Natural killer cell (primary cell): ENCODE measurements around the gene HMOX2. TPM values are rescaled to one million over a fixed set of nuclear protein-coding genes. Genes with fewer than 3 reads are reported as not detected.

ENCODE experiments used
- ATAC-seq, 3 donors: fragments of 150-1000 bp in 2 of 3; fragments of 200-7000 bp in 1 of 3; cut with Tn5 transposase; 1 replicate in 1 of 3; 2 replicates in 2 of 3; pipeline ENCODE4 v1.10.0; 2021; ENCODE audit warnings: mild to moderate bottlenecking in 2 of 3, moderate library complexity in 2 of 3
- DNase-seq, 2 donors: peaks; one replicate each; pipeline versions ENCODE4 v3.0.0 to v3.0.0-alpha.2; 2013 to 2021; ENCODE audit warnings: mixed read lengths in 1 of 2
- H3K27ac ChIP-seq: one replicate; pipeline ENCODE4 v1.5.1; 2013; ENCODE audit warnings: mild to moderate bottlenecking, low read length
- H3K27me3 ChIP-seq: one replicate; pipeline ENCODE4 v1.6.1; 2013; ENCODE audit warnings: low read length; ENCODE audit not compliant: control insufficient read depth, insufficient read depth
- H3K36me3 ChIP-seq: one replicate; pipeline ENCODE4 v1.6.1; 2013; ENCODE audit warnings: low read length; ENCODE audit not compliant: control insufficient read depth, insufficient read depth
- H3K4me1 ChIP-seq: one replicate; pipeline ENCODE4 v1.6.1; 2013; ENCODE audit warnings: low read length; ENCODE audit not compliant: control insufficient read depth, insufficient read depth
- H3K4me3 ChIP-seq: one replicate; pipeline ENCODE4 v1.5.1; 2013; ENCODE audit warnings: low read length
- H3K9me3 ChIP-seq: one replicate; pipeline ENCODE4 v1.6.1; 2013; ENCODE audit warnings: low read length; ENCODE audit not compliant: control insufficient read depth, insufficient read depth
- H3K27ac Mint-ChIP-seq, 2 donors: one replicate each; pipeline ENCODE4 v1.8.0; 2022; ENCODE audit warnings: mild to moderate bottlenecking in 2 of 2, mixed read lengths in 2 of 2, moderate library complexity in 1 of 2
- H3K27me3 Mint-ChIP-seq, 2 donors: one replicate each; pipeline ENCODE4 v1.8.0; 2022; ENCODE audit warnings: low read depth in 2 of 2, mixed read lengths in 2 of 2
- H3K36me3 Mint-ChIP-seq: one replicate; pipeline ENCODE4 v1.8.0; 2022; ENCODE audit warnings: mixed read lengths
- H3K4me1 Mint-ChIP-seq, 2 donors: one replicate each; pipeline ENCODE4 v1.8.0; 2022; ENCODE audit warnings: mixed read lengths in 2 of 2
- H3K4me3 Mint-ChIP-seq: one replicate; pipeline ENCODE4 v1.8.0; 2022; ENCODE audit warnings: mild to moderate bottlenecking, moderate library complexity, mixed read lengths
- H3K9me3 Mint-ChIP-seq, 2 donors: one replicate each; pipeline ENCODE4 v1.8.0; 2022; ENCODE audit warnings: mixed read lengths in 2 of 2
- CTCF ChIP-seq: fragments of 200-600 bp; IDR thresholded peaks from one replicate; pipeline ENCODE4 v1.8.0; 2022; ENCODE audit warnings: antibody characterized with exemption
- WGBS: methylation state at CpG from one replicate; pipeline ENCODE4 v1.1.7; 2013; ENCODE audit warnings: missing lambda C conversion rate; ENCODE audit not compliant: insufficient coverage; 5-methylcytosine and 5-hydroxymethylcytosine counted together
- intact Hi-C: fragments of 100-400 bp; cut with micrococcal nuclease; formaldehyde crosslinking; loops from one replicate; pipeline ENCODE4 v1.14.2; 2022
- total RNA-seq, 4 donors: library from RNA; stranded (reverse); fragments of 120-200 nt in 1 of 4; gene quantifications; one replicate each; pipeline versions ENCODE4 v1.2.3 to v1.2.4, GENCODE V29; 2013 to 2022

HMOX2 gene
- total RNA-seq, 3 donors from 2014 or later (not counting 1 experiment from before 2014, with no cell fraction given), result 66.0 to 104 (median 77.3) TPM

GRCh38 chr16:4454623-4455022, 21.6 kb upstream of the HMOX2 start:
- DNase-seq (no peak), ATAC-seq (no peak)
- no peaks in the 10 kb centered on the region for H3K36me3 Mint-ChIP-seq
- H3K27ac ChIP-seq, result no peak overlapping the region
- peaks cover 62% of the 10 kb centered on the region for H3K36me3 ChIP-seq
- H3K9me3 ChIP-seq, result no peaks in the 10 kb centered on the region
- 92% methylated on average over 9 of the region's 9 CpGs for WGBS
- no peaks in the 10 kb centered on the region for H3K9me3 Mint-ChIP-seq
- H3K27ac Mint-ChIP-seq, result no peak overlapping the region
- H3K4me3 ChIP-seq, result no peak overlapping the region
- H3K4me1 Mint-ChIP-seq, result peaks cover 8 to 14% of the 10 kb centered on the region in 2 donors
- H3K4me3 Mint-ChIP-seq, result no peak overlapping the region
- intact Hi-C loops, result no loop called here
- no peak for TF ChIP-seq CTCF
- no peaks in the 10 kb centered on the region for H3K27me3 ChIP-seq
- peaks cover 13% of the 10 kb centered on the region for H3K4me1 ChIP-seq
- no peaks in the 10 kb centered on the region for H3K27me3 Mint-ChIP-seq

- intact Hi-C loops, result no loop called here
- H3K36me3 ChIP-seq, result peaks cover 58% of the 10 kb centered on the region
- Mint-ChIP-seq H3K4me1 (peaks cover 12 to 18% of the 10 kb centered on the region in 2 donors), H3K27me3 (no peaks in the 10 kb centered on the region), H3K36me3 (no peaks in the 10 kb centered on the region), H3K4me3 (no peak overlapping the region), H3K27ac (no peak overlapping the region), H3K9me3 (no peaks in the 10 kb centered on the region)
- H3K4me3 ChIP-seq, result no peak overlapping the region
- no peaks in the 10 kb centered on the region for H3K27me3 ChIP-seq
- H3K4me1 ChIP-seq, result peaks cover 18% of the 10 kb centered on the region
- no peaks in the 10 kb centered on the region for H3K9me3 ChIP-seq
- no peak overlapping the region for H3K27ac ChIP-seq
- 91% methylated on average over 14 of the region's 14 CpGs for WGBS
- DNase-seq (no peak), ATAC-seq (no peak)
- TF ChIP-seq CTCF, result no peak
Observed at GRCh38 chr16:4455081-4455480, 21.1 kb upstream of the HMOX2 start.

- no peak overlapping the region for H3K4me3 Mint-ChIP-seq
- H3K36me3 ChIP-seq, result peaks cover 51% of the 10 kb centered on the region
- H3K4me1 Mint-ChIP-seq, result peaks cover 13 to 22% of the 10 kb centered on the region in 2 donors
- H3K4me1 ChIP-seq, result peaks cover 20% of the 10 kb centered on the region
- TF ChIP-seq CTCF, result no peak
- no peaks in the 10 kb centered on the region for H3K27me3 Mint-ChIP-seq
- ATAC-seq (no peak), DNase-seq (no peak)
- H3K27me3 ChIP-seq, result no peaks in the 10 kb centered on the region
- intact Hi-C loops, result no loop called here
- no peak overlapping the region for H3K4me3 ChIP-seq
- no peaks in the 10 kb centered on the region for H3K9me3 ChIP-seq
- no peak overlapping the region for H3K27ac Mint-ChIP-seq
- no peak overlapping the region for H3K27ac ChIP-seq
- no peaks in the 10 kb centered on the region for H3K36me3 Mint-ChIP-seq
- no peaks in the 10 kb centered on the region for H3K9me3 Mint-ChIP-seq
- WGBS, result 84% methylated on average over 10 of the region's 10 CpGs
Observed at GRCh38 chr16:4455951-4456350, 20.2 kb upstream of the HMOX2 start.

- Histone ChIP-seq H3K27me3 (no peaks in the 10 kb centered on the region), H3K4me1 (peaks cover 39% of the 10 kb centered on the region), H3K36me3 (peaks cover 29% of the 10 kb centered on the region), H3K27ac (no peak overlapping the region), H3K9me3 (no peaks in the 10 kb centered on the region), H3K4me3 (no peak overlapping the region)
- WGBS, result over 99% methylated on average over 5 of the region's 5 CpGs
- no peaks in the 10 kb centered on the region for H3K9me3 Mint-ChIP-seq
- H3K4me3 Mint-ChIP-seq, result no peak overlapping the region
- TF ChIP-seq CTCF, result no peak
- peaks cover 26 to 36% of the 10 kb centered on the region in 2 donors for H3K4me1 Mint-ChIP-seq
- ATAC-seq (no peak), DNase-seq (no peak)
- H3K27ac Mint-ChIP-seq, result peak overlapping the region in 1 of 2 donors; percentile 3
- intact Hi-C loops, result no loop called here
- no peaks in the 10 kb centered on the region for H3K36me3 Mint-ChIP-seq
- no peaks in the 10 kb centered on the region for H3K27me3 Mint-ChIP-seq
Observed at GRCh38 chr16:4460936-4461249, 15.3 kb upstream of the HMOX2 start.
